Duodenal mucosa (tissue), 2 donors: Measurements from ENCODE around the gene LDLR.
"Not testable (repeated sequence)": the region's sequence is repeated elsewhere in the genome, so short reads cannot be mapped to it uniquely, and the experiment has no call there.

Experiments used
- H3K27ac ChIP-seq: one replicate; pipeline ENCODE4 v1.7.0; 2013; ENCODE audit warnings: low read depth, low read length
- H3K27me3 ChIP-seq, 2 donors: one replicate each; pipeline ENCODE4 v1.7.0; 2013; ENCODE audit warnings: low read length in 2 of 2, control low read depth in 1 of 2; ENCODE audit not compliant: insufficient read depth in 2 of 2, control insufficient read depth in 1 of 2
- H3K36me3 ChIP-seq, 2 donors: one replicate each; pipeline ENCODE4 v1.7.0; 2013; ENCODE audit warnings: low read length in 2 of 2, control low read depth in 1 of 2; ENCODE audit not compliant: insufficient read depth in 2 of 2, control insufficient read depth in 1 of 2
- H3K4me1 ChIP-seq, 2 donors: one replicate each; pipeline ENCODE4 v1.7.0; 2013; ENCODE audit warnings: low read length in 2 of 2, control low read depth in 1 of 2; ENCODE audit not compliant: insufficient read depth in 2 of 2, control insufficient read depth in 1 of 2
- H3K4me3 ChIP-seq, 2 donors: one replicate each; pipeline ENCODE4 v1.7.0; 2013; ENCODE audit warnings: low read length in 2 of 2, low read depth in 1 of 2
- H3K9ac ChIP-seq, 2 donors: one replicate each; pipeline ENCODE4 v1.7.0; 2013; ENCODE audit warnings: low read length in 2 of 2, low read depth in 1 of 2
- H3K9me3 ChIP-seq, 2 donors: one replicate each; pipeline ENCODE4 v1.7.0; 2013; ENCODE audit warnings: low read length in 2 of 2, control low read depth in 1 of 2; ENCODE audit not compliant: control insufficient read depth in 1 of 2

LDLR gene

DNA sequence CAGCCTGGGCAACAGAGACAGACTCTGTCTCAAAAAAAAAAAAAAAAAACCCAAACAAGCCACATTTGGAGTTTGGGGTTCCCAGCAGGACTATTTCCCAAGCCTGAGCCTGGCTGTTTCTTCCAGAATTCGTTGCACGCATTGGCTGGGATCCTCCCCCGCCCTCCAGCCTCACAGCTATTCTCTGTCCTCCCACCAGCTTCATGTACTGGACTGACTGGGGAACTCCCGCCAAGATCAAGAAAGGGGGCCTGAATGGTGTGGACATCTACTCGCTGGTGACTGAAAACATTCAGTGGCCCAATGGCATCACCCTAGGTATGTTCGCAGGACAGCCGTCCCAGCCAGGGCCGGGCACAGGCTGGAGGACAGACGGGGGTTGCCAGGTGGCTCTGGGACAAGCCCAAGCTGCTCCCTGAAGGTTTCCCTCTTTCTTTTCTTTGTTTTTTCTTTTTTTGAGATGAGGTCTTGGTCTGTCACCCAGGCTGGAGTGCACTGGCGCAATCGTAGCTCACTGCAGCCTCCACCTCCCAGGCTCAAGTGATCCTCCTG lies 26.7 kb downstream of the LDLR start:
- H3K36me3 ChIP-seq: peaks cover 28 to 92% of the 10 kb centered on the region in 2 donors
- no peak overlapping the region for H3K27ac ChIP-seq

DNA sequence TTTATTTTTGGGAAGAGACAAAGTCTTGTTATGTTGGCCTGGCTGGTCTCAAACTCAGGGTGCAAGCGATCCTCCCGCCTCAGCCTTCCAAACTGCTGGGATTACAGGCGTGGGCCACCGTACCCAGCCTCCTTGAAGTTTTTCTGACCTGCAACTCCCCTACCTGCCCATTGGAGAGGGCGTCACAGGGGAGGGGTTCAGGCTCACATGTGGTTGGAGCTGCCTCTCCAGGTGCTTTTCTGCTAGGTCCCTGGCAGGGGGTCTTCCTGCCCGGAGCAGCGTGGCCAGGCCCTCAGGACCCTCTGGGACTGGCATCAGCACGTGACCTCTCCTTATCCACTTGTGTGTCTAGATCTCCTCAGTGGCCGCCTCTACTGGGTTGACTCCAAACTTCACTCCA lies 27.2 kb downstream of the LDLR start:
- Histone ChIP-seq H3K4me3 (no peak overlapping the region), H3K27ac (no peak overlapping the region), H3K9me3 (no peaks in the 10 kb centered on the region), H3K27me3 (no peaks in the 10 kb centered on the region), H3K9ac (no peak overlapping the region), H3K4me1 (no peaks in the 10 kb centered on the region), H3K36me3 (peaks cover 24 to 89% of the 10 kb centered on the region in 2 donors)

More for the DNA sequence above, 26.7 kb downstream of the LDLR start:
- Histone ChIP-seq H3K4me1 (no peaks in the 10 kb centered on the region), H3K27me3 (no peaks in the 10 kb centered on the region), H3K9me3 (no peaks in the 10 kb centered on the region), H3K4me3 (no peak overlapping the region), H3K9ac (no peak overlapping the region)

DNA sequence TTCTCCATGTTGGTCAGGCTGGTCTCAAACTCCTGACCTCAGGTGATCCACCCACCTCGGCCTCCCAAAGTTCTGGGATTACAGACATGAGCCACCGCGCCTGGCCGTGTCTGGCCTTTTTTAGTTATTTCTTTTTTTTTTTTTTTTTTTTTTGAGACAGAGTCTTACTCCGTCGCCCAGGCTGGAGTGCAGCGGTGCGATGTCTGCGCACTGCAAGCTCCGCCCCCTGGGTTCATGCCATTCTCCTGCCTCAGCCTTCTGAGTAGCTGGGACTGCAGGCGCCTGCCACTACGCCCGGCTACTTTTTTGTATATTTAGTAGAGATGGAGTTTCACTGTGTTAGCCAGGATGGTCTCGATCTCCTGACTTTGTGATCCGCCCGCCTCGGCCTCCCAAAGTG lies 32.7 kb downstream of the LDLR start:
- H3K36me3 ChIP-seq: peaks cover 15 to 69% of the 10 kb centered on the region in 2 donors
- H3K9me3 ChIP-seq, H3K27ac ChIP-seq, H3K9ac ChIP-seq, H3K4me3 ChIP-seq, H3K4me1 ChIP-seq, H3K27me3 ChIP-seq: not testable (repeated sequence)

DNA sequence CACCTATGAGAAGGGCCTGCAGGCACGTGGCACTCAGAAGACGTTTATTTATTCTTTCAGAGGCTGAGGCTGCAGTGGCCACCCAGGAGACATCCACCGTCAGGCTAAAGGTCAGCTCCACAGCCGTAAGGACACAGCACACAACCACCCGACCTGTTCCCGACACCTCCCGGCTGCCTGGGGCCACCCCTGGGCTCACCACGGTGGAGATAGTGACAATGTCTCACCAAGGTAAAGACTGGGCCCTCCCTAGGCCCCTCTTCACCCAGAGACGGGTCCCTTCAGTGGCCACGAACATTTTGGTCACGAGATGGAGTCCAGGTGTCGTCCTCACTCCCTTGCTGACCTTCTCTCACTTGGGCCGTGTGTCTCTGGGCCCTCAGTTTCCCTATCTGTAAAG lies 33.9 kb downstream of the LDLR start:
- Histone ChIP-seq H3K27ac (no peak overlapping the region), H3K9ac (no peak overlapping the region), H3K9me3 (no peaks in the 10 kb centered on the region), H3K27me3 (no peaks in the 10 kb centered on the region), H3K4me3 (no peak overlapping the region), H3K36me3 (peaks cover 22 to 73% of the 10 kb centered on the region in 2 donors), H3K4me1 (no peaks in the 10 kb centered on the region)

DNA sequence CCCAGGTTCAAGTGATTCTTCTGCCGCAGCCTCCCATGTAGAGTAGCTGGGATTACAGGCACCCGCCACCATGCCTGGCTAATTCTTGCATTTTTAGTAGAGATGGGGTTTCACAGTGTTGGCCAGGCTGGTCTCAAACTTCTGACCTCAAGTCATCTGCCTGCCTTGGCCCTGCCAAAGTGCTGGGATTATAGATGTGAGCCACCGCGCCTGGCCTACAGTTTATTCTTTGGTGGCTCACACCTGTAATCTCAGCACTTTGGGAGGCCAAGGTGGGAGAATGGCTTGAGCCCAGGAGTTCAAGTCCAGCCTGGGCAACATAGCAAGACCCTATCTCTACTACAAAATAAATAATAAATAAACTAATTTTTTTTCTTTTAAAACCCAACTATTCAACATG lies 34.9 kb downstream of the LDLR start:
- not testable (repeated sequence) for H3K27ac ChIP-seq, H3K4me3 ChIP-seq, H3K4me1 ChIP-seq, H3K27me3 ChIP-seq, H3K9ac ChIP-seq, H3K9me3 ChIP-seq
- H3K36me3 ChIP-seq: peaks cover 23 to 76% of the 10 kb centered on the region in 2 donors

DNA sequence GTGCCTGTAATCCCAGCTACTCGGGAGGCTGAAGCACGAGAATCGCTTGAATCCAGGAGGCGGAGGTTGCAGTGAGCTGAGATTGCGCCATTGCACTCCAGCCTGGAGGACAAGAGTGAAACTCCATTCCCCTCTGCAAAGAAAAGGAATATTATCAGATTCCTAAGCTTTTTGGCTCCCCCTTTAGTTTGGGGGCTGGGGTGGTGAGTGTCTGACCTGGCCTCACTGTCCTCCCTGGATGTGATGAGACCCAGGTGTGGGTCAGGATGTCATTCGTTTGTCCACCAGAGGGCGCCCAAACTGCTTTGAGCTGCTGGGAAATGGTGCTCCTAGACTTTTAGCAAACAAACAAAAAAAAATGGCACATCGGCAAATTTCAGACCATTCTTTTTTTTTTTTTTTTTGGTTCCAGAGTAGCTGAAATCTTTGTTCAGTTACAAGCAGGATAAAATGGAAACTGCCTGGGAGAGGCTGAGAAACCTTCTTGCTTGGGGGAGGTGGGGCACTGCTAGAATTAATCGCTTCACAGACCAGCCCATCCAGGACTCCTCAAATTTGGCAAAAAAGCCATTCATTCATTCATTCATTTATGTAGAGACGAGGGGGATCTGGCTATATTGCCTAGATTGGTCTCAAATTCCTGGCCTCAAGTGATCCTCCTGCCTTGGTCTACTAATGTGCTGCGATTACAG lies 36.9 kb downstream of the LDLR start:
- Histone ChIP-seq H3K9me3 (no peaks in the 10 kb centered on the region), H3K4me3 (no peak overlapping the region), H3K9ac (no peak overlapping the region), H3K27me3 (no peaks in the 10 kb centered on the region), H3K4me1 (peaks cover 0 to 7% of the 10 kb centered on the region in 2 donors), H3K27ac (no peak overlapping the region), H3K36me3 (peaks cover 25 to 76% of the 10 kb centered on the region in 2 donors)

DNA sequence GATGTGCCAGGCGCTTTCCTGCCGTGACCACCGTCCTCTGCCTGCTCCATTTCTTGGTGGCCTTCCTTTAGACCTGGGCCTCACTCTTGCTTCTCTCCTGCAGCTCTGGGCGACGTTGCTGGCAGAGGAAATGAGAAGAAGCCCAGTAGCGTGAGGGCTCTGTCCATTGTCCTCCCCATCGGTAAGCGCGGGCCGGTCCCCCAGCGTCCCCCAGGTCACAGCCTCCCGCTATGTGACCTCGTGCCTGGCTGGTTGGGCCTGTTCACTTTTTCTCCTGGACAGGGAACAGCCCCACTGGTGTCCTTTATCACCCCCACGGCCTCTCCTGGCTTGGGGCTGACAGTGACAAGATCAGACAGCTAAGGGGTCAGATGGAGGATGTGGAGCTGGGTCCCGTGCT lies 38.6 kb downstream of the LDLR start:
- no peak overlapping the region for H3K27ac ChIP-seq
- peaks cover 35 to 90% of the 10 kb centered on the region in 2 donors for H3K36me3 ChIP-seq
- H3K4me3 ChIP-seq: no peak overlapping the region
- H3K27me3 ChIP-seq: no peaks in the 10 kb centered on the region
- H3K9me3 ChIP-seq: no peaks in the 10 kb centered on the region
- H3K4me1 ChIP-seq: peaks cover 0 to 7% of the 10 kb centered on the region in 2 donors
- no peak overlapping the region for H3K9ac ChIP-seq

DNA sequence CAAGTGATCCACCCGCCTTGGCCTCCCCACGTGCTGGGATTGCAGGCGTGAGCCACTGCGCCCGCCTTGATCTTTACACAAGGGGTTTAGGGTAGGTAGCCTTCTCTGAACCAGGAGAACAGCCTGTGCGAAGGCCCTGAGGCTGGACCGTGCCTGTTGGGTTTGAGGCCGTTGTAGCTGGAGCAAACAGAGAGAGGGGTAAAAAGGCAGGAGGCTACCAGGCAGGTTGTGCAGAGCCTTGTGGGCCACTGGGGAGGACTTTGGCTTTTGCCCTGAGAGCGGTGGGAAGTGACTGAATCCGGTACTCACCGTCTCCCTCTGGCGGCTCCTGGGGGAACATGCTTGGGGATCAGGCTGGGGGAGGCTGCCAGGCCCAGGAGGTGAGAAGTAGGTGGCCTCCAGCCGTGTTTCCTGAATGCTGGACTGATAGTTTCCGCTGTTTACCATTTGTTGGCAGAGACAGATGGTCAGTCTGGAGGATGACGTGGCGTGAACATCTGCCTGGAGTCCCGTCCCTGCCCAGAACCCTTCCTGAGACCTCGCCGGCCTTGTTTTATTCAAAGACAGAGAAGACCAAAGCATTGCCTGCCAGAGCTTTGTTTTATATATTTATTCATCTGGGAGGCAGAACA lies 41.7 kb downstream of the LDLR start:
- Histone ChIP-seq H3K36me3 (peaks cover 29 to 76% of the 10 kb centered on the region in 2 donors), H3K4me1 (peaks cover 0 to 7% of the 10 kb centered on the region in 2 donors), H3K4me3 (no peak overlapping the region), H3K27me3 (no peaks in the 10 kb centered on the region), H3K27ac (peak overlapping the region; percentile 26), H3K9ac (no peak overlapping the region), H3K9me3 (no peaks in the 10 kb centered on the region)

GRCh38 chr19:11131471-11131870 lies 42.2 kb downstream of the LDLR start:
- Histone ChIP-seq H3K4me1 (peaks cover 0 to 7% of the 10 kb centered on the region in 2 donors), H3K9ac (no peak overlapping the region), H3K27ac (no peak overlapping the region), H3K36me3 (peaks cover 27 to 71% of the 10 kb centered on the region in 2 donors), H3K9me3 (no peaks in the 10 kb centered on the region), H3K4me3 (no peak overlapping the region), H3K27me3 (no peaks in the 10 kb centered on the region)

GRCh38 chr19:11136400-11137101 lies 47.3 kb downstream of the LDLR start:
- no peak overlapping the region for H3K27ac ChIP-seq
- peaks cover 15 to 18% of the 10 kb centered on the region in 2 donors for H3K4me1 ChIP-seq
- no peak overlapping the region for H3K4me3 ChIP-seq
- no peaks in the 10 kb centered on the region for H3K9me3 ChIP-seq
- peaks cover 8 to 20% of the 10 kb centered on the region in 2 donors for H3K36me3 ChIP-seq
- no peak overlapping the region for H3K9ac ChIP-seq
- H3K27me3 ChIP-seq: peaks cover 0 to 8% of the 10 kb centered on the region in 2 donors
